ENCODE results near the gene DCDC2C.

DNA sequence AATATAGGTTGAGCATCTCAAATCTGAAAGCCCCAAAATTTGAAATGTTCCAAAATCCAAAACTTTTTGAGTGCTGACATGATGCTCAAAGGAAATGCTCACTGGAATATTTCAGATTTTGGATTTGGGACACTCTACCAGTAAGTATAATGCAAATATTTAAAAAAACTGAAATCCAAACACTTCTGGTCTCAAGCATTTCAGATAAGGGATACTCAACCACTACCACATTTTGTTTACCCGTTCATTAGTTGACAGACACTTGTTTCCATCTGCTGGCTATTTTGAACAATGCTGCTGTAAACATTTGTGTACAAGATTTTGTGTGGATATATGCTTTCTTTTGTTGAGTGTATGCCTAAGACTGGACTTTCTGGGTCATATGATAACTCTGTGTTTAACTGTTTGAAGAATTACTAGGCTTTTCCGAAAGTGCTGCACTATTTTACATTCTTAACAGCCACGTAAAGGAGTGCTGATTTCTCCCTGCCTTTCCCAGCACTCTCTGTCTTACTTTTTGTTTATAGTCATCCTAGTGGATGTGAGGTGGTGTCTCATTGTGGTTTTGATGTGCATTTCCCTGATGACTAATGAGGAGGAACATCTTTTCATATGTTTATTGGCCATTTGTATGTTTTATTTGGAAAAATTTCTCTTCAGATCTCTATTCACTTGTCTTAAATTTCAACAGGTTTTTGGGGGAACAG, 19.5 kb upstream of the DCDC2C start:
- TF ChIP-seq, protein P1, sequence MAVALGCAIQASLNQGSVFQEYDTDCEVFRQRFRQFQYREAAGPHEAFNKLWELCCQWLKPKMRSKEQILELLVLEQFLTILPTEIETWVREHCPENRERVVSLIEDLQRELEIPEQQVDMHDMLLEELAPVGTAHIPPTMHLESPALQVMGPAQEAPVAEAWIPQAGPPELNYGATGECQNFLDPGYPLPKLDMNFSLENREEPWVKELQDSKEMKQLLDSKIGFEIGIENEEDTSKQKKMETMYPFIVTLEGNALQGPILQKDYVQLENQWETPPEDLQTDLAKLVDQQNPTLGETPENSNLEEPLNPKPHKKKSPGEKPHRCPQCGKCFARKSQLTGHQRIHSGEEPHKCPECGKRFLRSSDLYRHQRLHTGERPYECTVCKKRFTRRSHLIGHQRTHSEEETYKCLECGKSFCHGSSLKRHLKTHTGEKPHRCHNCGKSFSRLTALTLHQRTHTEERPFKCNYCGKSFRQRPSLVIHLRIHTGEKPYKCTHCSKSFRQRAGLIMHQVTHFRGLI (tag by site-specific recombination; IDR thresholded peaks at IDR 0.05) = no peak
- no peak for TF ChIP-seq CTCF (tag by site-specific recombination; IDR thresholded peaks at IDR 0.05)

All from HEK293 (cell line).